K562 (cell line): ENCODE data around the gene ST3GAL5.

Experiments
- CBX5 ChIP-seq: IDR thresholded peaks from 2 replicates; pipeline ENCODE4 v1.6.1; 2014; ENCODE audit warnings: low read depth, borderline replicate concordance
- E2F4 ChIP-seq: sonication (generic); formaldehyde crosslinking; IDR thresholded peaks from 2 replicates; pipeline ENCODE4 v1.8.0; 2022; ENCODE audit warnings: mild to moderate bottlenecking, low read depth, missing genetic modification reagents
- MYC ChIP-seq, 2 experiments: fragments of 250-450 bp in 1 of 2; sonication (Bioruptor Pico) in 1 of 2; IDR thresholded peaks; 2 replicates each; pipeline versions ENCODE4 v1.5.1 to v1.6.1; 2012 to 2021; ENCODE audit warnings: low read depth in 2 of 2, borderline replicate concordance in 1 of 2, improper control_type of control experiment in 1 of 2, low read length in 1 of 2, mild to moderate bottlenecking in 1 of 2, moderate library complexity in 1 of 2
- NR2C2 ChIP-seq, 2 experiments: fragments of 200-800 bp in 1 of 2; sonication (Bioruptor generic) in 1 of 2; sonication (generic) in 1 of 2; formaldehyde crosslinking in 1 of 2; IDR thresholded peaks; 2 replicates each; pipeline versions ENCODE4 v1.6.1 to v1.8.0; 2016 to 2022; ENCODE audit warnings: mild to moderate bottlenecking in 1 of 2, missing compliant biosample characterization in 1 of 2, missing genetic modification characterization in 1 of 2, missing genetic modification reagents in 1 of 2
- POLR2A ChIP-seq: fragments of 450-650 bp; conservative IDR thresholded peaks from 2 replicates; pipeline ENCODE4 v1.6.1; 2016
- ZNF511 ChIP-seq: sonication (generic); formaldehyde crosslinking; IDR thresholded peaks from 2 replicates; pipeline ENCODE4 v1.8.0; 2022; ENCODE audit warnings: mild to moderate bottlenecking, missing genetic modification reagents

GRCh38 chr2:85812094-85812735 lies 76.6 kb downstream of the ST3GAL5 start:
- no peak for TF ChIP-seq E2F4
- TF ChIP-seq MYC (IDR thresholded peaks at IDR 0.05; ENCODE audit: low read depth, low read length): no peak
- no peak for TF ChIP-seq MYC (CRISPR knock-in tag; IDR thresholded peaks at IDR 0.05; ENCODE audit: borderline replicate concordance, low read depth)
- no peak for TF ChIP-seq NR2C2 (CRISPR knock-in tag; IDR thresholded peaks at IDR 0.05)
- no peak for TF ChIP-seq NR2C2 (tag; IDR thresholded peaks at IDR 0.05)
- no peak for TF ChIP-seq POLR2A
- TF ChIP-seq ZNF511: no peak
- no peak for TF ChIP-seq CBX5
